Hematopoietic multipotent progenitor cell treated with erythropoietin and hydrocortisone succinate and interleukin-3 and kit ligand, for 17 days (in vitro differentiated cells): ENCODE data around the gene FDX2.
A peak's percentile ranks its signal among the peaks of the same experiment; 100 is the strongest.
"Not testable (repeated sequence)": the region's sequence is repeated elsewhere in the genome, so short reads cannot be mapped to it uniquely, and the experiment has no call there.

Experiments
- DNase-seq: peaks from one replicate; pipeline ENCODE4 v3.0.0-alpha.2; 2015; ENCODE audit warnings: low spot score

The FDX2 gene

DNA sequence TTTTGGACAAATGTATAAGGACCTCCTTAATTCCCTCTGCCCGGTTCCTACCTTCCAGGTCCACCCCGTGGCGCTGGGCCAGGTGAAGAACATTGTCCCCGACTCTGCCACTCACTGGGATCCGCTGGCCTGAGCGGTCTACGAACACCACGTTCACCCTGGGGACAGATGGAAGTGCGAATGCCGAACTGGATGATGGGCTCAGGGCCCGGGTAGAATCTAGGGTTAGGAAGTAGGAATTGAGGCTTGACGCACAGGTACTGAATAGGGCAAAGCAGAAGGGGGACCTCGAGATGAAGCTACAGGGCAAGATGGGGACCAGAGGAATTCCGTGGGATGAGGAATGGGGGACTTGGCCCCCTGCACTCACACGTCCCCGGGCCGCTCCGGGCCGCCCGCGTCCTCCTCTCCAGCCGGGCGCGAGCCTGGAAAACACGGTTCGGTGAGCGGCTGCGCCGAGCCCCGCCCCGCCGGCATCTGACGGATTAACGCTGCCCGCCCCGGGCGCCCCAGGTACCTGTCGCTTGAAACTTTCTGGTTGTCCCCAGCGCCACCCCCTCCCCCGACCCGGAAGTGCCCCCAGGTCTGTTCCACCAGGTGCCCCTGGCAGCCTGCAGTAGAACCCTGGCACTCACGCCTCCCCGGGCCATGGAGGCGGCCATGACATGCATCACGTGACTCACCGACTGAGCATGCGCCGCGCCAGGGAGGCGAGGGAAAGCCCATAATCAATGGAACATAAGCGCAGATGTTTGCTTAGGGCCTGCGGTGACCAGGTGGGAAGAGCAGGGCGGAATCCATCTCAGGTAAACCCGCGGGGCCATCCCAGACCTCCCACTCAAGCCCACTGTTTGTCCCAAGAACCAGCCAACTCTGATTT, at the start of gene FDX2:
FDX2 (minus strand) TSS at position 681 of the 880 bp plus-strand sequence; CDS start at position 662, 19 bp downstream.
- peak; percentile 93 for DNase-seq

DNA sequence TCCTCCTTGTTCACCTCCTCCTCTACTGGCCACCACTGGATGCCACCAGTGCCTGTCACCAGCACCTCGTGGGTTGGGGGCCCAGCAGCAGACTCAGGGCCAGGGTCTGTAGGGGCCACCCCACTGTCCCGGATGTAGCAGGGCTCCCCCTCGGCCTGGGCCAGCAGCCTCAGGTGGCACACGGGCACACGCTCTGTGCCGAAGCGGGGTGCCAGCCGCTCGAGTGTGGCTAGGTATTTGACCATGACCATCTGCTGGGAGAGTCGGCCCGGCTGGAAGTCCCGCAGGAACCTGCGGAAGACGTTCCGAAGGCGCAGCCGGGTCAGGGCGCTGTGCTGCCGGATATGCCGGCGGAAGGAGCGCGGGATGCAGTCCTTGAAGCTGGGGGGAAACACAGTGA, 49.7 kb upstream of the FDX2 start:
- no peak for DNase-seq

DNA sequence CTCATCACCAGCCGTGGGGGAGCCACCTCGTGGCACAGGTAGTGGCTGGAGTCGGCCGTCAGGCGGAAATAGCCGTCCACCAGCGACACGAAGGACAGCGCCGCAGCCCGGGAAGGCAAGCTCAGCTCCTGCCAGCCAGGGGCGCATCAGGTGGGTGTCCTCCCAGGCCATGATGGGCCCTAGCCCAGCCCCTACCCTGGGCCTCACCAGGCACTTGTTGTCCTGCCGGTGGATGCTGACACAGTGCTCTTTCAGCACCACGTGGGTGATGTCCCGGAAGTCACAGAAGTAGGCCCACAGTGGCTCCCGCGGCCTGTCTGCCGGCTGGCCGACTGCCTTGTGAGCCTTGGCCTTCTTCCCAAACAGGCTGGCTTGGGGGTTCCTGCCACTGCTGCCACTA, 48.8 kb upstream of the FDX2 start:
- no peak for DNase-seq

DNA sequence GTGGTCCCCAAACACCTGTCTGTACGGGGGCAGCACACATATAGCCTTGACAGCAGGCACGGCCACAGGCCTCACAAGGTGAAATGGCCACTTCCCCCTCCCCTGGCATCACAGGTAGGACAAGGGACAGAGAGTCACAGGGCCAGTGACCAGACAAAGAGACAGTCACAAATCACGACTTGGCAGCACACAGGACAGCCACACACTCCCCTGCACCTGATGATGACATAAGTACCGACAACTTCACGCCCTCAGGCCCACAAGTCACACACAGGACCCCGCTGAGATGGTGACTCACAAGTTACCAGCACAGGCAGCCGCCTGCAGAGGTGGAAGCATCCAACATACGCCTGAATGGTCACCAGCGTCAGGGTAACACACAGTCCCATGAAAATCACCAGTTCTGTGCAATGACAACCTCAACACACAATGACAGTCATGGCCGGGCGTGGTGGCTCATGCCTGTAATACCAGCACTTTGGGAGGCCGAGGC, 48.0 kb upstream of the FDX2 start:
- no peak for DNase-seq

DNA sequence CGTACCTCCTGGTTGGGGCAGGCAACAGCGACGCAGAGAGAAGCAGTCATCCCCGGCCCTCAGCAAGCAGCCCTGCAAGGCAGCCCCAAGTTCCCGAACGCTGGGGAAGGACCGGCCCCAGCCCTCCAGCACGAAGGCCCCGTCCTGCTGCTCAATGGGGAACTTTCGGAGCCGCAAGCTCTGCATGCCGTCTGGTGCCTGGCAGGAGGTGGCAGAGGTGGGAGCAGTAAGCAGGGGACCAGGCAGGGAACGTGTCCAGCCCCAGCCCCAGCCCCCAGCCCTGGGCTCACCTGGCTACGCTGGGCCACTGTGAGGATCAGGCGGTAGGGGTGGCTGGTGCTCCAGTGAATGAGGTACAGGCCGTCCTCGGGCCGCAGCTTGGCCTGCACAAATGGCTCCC, 46.4 kb upstream of the FDX2 start:
- no peak for DNase-seq

DNA sequence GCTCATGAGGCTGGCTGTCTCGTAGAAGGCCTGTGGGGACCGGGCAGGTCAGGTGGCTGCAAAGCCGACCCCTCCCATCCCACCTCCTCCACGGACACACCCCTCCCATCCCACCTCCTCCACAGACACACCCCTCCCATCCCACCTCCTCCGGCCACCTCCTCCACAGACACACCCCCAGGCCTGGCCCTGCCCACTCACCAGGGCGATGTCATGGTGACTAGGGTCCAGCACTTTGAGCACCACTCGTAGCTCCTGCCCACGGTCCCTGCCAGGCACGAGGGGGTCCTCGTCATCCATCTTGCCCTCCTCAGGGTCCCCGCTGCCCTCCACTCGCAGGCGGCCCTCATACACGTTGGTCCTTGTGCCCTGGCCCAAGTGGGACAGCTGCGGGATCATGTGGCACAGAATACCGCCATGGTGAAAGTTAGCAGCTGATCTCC, 45.8 kb upstream of the FDX2 start:
- DNase-seq = no peak

DNA sequence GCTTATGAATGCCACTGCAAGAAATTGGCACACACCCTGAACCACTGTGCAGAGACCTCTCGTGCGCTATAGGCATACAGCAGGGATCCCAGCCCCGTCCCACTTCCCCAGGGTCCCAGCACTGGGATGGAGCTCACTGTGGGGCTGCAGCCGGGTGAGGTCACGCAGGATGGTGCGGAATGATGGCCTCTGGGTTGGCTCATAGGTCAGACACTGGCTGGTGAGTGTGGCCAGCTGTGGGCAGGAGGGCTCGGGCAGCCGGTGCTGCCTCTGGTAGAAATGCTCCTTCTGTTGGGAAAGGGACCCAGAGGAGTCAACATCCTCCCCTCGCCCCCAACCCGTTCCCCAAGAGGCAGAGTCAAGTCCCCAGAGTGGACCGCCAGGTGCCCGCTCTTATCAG, 40.6 kb upstream of the FDX2 start:
- DNase-seq = no peak

DNA sequence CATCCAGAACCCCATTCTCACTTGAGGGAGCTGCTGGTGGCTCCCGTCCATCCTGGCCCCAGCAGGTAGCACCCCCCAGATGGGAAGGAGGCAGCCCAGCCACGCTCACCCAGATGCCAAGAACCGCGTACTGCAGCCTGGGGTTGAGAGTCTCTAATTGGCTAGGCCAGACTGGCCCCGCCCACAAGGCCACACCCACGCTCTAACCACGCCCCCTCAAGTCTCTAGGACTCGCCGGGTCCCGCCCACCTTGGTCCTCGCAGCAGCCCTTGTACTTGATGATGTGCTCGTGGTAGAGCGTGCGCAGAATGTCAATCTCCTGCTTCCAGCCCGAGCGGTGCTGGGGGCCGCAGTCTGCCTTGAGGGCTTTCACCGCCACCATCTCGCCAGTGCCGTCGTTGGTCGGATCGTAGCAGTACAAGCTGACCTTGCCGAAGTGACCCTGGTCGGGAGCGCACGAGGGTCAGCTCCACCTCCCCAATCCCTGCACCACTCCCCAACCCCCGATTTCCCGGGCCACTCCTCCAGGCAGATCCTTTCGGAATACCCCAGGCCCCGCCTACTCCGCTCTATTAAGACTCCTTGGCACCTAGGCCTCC, 38.1 kb upstream of the FDX2 start:
- peak; percentile 33 for DNase-seq

DNA sequence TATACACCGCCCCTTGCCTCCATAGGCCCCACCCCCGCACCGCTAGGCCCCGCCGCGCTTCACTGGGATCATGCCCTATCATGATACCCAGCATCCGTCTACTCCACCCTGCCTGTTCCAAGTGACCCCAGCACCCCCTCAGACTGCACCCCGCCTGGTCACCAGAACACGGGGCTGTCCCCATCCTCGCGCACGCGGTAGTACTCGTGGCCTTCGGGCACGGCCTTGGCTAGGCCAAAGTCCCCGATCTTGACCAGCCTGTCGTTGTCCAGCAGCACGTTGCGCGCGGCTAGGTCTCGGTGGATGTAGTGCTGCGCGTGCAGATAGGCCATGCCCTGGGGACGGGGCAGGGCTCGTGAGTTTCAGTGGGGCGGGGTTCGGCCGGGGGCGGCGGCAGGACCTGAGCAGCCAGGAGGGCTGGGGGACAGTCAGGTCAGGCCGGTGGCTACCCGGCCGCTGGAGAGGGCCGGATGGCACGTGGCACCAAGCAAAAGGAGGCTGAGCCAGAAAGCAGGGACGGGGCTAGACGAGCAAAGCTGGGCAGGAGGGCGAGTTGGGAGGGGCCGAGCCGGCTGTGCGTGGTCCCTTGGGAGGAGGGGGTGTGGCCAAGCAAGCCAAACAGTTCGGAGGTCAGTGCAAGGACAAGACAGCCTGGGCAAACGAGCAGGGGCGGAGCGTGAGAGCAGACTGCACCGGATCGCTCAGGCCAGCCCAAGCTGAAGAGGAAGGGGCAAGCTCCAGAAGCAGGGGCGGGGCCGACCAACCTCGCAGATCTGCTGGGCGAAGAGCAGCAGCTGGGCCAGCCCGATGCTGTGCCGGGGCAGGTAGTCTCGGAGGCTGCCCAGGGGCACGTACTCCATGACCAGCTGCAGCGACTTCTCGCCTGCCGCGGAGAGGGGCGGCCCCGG, 37.2 kb upstream of the FDX2 start:
- DNase-seq = no peak

DNA sequence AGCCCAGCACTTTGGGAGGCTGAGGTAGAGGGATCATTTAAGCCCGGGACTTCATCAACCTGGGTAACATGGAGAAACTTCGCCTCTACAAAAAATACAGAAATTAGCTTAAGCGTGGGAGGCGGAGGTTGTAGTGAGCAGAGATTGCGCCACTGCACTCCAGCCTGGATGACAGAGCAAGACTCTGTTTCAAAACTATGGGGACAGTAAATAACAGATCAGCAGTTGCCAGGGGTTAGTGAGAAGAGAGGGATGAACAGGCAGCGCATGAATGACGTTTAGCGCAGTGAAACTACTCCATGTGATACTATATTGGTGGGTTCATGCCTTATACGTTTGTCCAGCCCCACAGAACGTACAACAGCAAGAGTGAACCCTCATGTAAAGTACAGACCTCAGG, 30.7 kb upstream of the FDX2 start:
- no peak for DNase-seq

DNA sequence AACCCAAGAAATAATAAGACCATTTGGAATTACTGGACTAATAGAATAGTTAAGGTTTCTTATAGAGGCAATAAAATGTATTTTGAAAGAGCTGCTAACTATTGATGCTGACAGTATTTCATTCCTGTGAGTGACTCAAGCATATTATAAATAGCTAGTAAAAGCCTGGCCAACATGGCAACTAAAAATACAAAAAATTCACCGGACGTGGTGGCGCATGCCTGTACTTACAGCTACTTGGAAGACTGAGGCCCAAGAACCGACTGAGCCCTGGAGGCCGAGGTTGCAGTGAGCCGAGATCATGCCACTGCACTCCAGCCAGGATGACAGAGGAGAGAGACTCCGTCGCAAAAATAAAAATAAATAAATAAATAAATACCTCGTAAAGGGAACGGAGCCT, 29.0 kb upstream of the FDX2 start:
- DNase-seq = no peak

DNA sequence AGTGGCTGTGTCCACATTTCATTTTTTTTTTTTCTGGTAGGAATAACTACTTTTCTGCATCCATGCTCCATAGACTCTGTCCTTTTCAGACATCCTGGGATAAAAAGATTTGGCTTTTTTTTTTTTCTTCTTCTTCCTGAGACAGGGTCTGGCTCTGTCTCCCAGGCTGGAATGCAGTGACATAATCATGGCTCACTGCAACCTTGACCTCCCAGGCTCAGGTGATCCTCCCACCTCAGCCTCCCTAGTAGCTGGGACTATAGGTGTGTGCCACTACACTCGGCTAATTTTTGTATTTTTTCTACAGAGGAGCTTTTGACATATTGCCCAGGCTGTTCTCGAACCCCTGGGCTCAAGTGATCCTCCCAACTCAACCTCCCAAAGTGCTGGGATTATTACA, 27.7 kb upstream of the FDX2 start:
- no peak for DNase-seq

DNA sequence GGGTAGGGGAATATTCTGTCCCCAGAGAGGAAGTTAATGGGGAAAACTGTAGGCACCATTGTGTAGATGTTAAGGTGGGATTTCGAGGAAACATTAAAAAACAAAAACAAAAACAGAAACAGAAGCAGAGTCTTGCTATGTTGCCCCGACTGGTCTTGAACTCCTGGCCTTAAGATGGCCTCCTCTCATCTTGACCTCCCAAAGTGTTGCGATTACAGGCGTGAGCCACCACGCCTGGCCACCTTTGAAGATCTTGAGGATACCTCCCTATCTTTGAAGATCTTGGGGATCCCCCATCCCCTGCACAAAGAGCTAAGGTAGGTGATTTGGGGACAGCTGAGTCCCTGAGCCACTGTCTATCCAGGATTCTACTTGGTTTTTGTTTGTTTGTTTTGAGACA, 24.2 kb upstream of the FDX2 start:
- DNase-seq = no peak

DNA sequence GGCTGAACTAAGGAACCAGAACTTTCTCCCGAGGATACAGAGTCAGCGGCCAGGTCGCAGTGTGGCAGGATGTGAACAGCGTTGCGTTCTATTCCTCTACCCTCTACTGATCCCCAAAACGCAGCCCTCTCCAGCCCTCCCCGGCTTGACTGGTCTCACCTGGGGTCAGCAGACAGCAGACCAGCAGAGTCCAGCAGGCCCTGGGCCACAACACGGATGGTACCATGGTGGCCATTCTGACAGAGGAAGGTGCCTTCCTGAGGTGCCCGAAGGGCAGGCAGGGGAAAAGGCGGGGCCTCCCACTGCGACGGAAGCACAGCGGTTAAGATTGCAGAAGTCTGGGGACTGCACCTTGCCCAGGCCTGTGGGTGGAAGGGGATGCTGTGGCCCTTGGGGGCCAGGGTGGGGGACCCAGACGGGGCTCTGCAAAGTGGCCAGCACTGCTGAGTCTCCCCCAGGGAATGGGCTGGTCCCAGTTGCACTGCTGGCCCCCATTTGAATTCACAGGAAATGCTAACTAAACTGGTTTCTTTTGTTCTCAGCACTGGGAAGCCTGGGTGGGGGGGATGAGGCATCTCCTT, 23.7 kb upstream of the FDX2 start, which contains the start of gene ICAM3:
ICAM3 (minus strand) TSS at position 245 of the 581 bp plus-strand sequence; CDS start at position 235, 10 bp downstream.
- no peak for DNase-seq

DNA sequence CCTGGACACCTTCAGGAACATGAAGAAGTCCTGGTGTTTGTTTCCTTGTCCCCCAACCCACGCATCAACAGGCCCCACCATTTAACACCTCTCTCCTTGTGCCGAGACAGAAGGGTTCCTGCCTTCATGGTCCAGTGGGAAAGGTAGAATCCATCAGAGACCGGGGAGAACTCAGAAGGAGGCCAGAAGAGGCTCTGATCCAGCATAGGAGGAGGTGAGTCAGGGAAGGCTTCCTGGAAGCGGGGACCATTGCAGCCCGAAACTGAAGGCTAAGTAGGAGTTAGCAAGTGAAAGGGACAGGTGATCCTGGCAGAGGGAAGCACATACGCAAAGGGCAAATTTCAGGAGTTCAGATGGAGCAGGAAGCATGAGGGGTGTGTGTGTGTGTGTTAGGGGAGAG, 23.1 kb upstream of the FDX2 start:
- no peak for DNase-seq

DNA sequence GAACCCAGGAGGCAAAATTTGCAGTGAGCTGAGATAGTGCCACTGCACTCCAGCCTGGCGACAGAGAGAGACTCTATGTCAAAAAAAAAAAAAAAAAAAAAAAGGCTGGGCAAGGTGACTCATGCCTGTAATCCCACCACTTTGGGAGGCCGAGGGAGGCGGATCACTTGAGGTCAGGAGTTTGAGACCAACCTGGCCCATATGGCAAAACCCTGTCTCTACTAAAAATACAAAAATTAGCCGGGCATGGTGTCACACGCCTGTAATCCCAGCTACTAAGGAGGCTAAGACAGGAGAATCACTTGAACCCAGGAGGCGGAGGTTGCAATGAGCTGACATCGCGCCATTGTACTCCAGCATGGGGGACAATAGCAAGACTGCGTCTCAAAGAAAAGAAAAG, 20.9 kb upstream of the FDX2 start:
- DNase-seq = not testable (repeated sequence)

DNA sequence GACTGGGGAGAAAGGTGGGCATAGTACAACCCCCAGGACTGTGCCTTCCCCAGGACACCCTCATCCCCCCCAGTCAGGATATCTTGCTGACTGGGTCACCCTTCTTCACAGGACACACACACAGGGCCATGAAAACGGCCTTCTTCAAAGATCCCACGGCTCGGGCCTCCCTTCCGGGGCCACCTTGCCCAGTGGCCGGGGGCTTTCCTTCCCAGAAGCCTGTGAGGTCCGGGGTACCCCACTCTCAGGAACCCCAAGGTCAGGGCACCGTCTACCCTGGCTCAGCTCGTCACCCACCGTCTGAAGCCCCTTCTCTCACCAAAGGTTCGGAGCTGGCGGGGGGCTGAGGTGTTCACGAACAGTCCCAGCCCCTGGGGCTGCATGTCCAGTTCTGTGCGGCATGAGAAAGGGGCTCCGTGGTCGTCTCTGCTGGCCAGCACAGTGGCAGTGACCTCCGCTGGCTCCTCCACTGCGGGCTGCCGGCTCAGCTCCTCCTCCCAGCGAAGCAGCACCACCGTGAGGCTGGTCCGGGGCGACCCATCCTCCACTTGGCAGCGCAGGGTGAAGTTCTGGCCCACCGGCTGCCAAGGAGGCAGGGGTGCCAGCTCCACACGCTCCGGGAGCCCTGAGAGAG, 19.7 kb upstream of the FDX2 start:
- DNase-seq = no peak

DNA sequence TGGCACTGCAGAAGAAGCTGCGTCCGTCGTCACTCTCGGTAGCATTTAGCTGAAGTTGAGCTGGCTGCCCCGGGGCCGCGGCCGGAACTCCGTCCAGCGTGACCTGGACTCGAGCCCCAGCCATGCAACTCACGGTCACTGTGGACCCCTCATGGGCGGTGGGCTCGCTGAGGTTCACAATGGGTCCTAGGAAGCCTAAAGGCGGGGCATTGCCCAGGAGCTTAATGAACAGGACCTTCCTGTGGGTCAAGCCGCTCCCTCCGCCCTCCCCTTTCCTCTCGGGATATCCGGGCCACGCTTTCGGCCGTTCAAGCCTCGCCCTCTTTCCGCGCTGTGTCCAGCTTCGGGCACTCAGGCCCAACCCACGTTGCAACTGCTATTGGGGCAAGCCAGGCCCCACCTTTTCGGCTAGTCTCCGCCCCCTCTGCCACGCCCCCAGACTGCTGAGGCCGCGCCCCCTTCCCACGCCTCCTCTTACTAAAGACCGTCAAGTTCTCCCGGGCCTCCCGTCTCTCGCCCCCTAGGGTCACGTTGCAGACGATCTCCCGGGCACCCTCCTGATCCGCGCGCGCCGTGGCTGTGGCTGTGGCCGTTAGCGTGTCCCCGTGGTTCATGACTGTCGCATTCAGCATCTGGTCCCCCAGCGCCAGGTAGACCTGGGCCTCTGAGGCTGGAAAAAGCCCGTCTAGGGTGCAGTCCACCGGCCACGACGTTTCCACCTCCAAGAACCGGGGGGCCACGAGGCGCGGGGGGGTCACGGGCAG, 19.0 kb upstream of the FDX2 start:
- peak; percentile 24 for DNase-seq

DNA sequence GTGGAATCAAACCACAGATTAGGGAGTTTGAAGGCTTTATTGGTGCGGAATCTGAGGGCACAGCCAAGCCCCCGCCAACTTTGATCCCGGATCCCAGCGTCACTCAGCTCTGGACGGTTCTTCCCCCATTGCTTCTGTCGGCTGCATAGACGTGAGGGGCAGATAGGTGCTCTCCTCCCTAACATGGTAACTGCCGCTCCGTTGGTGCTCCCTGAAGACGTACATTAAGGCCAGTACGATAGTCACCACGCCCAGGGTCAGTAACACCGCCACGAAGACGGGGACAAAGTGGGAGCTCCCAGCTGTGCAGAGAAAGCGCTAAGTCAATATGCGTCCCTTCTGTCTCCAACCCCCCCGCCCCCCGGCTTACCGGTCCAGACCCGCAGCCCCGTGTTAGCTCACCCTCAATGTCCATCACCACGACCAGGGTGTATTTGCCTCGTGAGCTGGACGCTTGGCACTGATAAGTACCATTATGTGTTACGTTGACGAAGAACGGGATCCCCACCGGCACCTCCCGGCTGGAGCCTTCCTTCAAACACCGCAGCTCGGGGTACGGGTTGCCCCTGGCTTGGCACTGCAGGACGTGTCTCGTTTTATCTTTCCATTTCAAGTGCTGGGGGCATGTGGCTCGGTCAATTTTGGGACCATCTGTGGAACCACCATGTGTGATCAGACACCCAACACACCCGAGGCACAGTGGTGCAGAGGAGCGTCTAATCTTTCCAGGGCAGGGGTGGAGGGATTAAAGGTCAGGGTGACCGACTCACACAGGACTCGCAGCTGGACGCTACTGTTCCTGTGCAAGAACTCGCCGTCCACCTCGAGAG, 18.2 kb upstream of the FDX2 start:
- DNase-seq = no peak
